HepG2 (cell line): Measurements from ENCODE around the gene TPI1. TPM values are rescaled to one million over a fixed set of nuclear protein-coding genes. Genes with fewer than 3 reads are reported as not detected.
"Not testable (repeated sequence)": the region's sequence is repeated elsewhere in the genome, so short reads cannot be mapped to it uniquely, and the experiment has no call there.

ENCODE experiments used
- ATAC-seq: fragments of 200-7000 bp; cut with Tn5 transposase; 3 replicates; pipeline ENCODE4 v1.9.1; 2020; ENCODE audit warnings: mild to moderate bottlenecking, moderate library complexity
- BruUV-seq: library from RNA; stranded (reverse); fragments of 400-500 nt; replicated peaks from 2 replicates; lab custom pipeline; 2021; lab: Mats Ljungman, UMichigan
- CTCF ChIA-PET: fragments of 300-600 bp; formaldehyde crosslinking; extraction: SDS; loops from one replicate; lab custom pipeline; 2021; ENCODE audit warnings: low total read pairs, inconsistent platforms, low intra/inter-chr PET ratio; lab: Yijun Ruan, JAX
- POLR2A ChIA-PET: fragments of 350-600 bp; sonication (Branson Sonifier 250); formaldehyde crosslinking; loops from one replicate; lab custom pipeline; 2020; ENCODE audit warnings: antibody characterized with exemption, inconsistent platforms; lab: Yijun Ruan, JAX
- DNase-seq: peaks from one replicate; pipeline ENCODE4 v3.0.0-alpha.2; 2015; ENCODE audit warnings: low spot score
- FAIRE-seq: peaks from 3 replicates; lab custom pipeline; 2011; peaks lifted over from hg19 to GRCh38; lab: Jason Lieb, UNC
- H2AFZ ChIP-seq: one replicate; pipeline ENCODE4 v1.6.1; 2011; ENCODE audit warnings: low read length, inconsistent platforms
- H3K27ac ChIP-seq: fragments of 300-600 bp; 3 replicates; pipeline ENCODE4 v1.8.0; 2011; ENCODE audit warnings: mixed run types, mild to moderate bottlenecking, mixed read lengths, low read length, inconsistent platforms; ENCODE audit not compliant: insufficient read depth; ENCODE audit errors: extremely low read length
- H3K27me3 ChIP-seq, 2 experiments: fragments of 200-600 bp in 1 of 2; 2 replicates in 1 of 2; 3 replicates in 1 of 2; pipeline versions ENCODE4 v1.6.0 to v1.8.0; 2011; ENCODE audit warnings: low read length in 2 of 2, mild to moderate bottlenecking in 2 of 2, moderate library complexity in 2 of 2, inconsistent platforms in 1 of 2; ENCODE audit not compliant: insufficient read depth in 2 of 2, control insufficient read depth in 1 of 2
- H3K36me3 ChIP-seq, 2 experiments: fragments of 200-600 bp in 1 of 2; replicated peaks in 1 of 2; 2 replicates in 1 of 2; 3 replicates in 1 of 2; pipeline versions ENCODE4 v1.5.1 to v1.8.0; 2011; ENCODE audit warnings: low read length in 2 of 2, inconsistent platforms in 1 of 2; ENCODE audit not compliant: insufficient read depth in 2 of 2, control insufficient read depth in 1 of 2
- H3K4me1 ChIP-seq: 2 replicates; pipeline ENCODE4 v1.5.1; 2012; ENCODE audit warnings: low read length, inconsistent platforms; ENCODE audit not compliant: insufficient read depth
- H3K4me2 ChIP-seq: 2 replicates; pipeline ENCODE4 v1.6.0; 2011; ENCODE audit warnings: low read depth, low read length, inconsistent platforms
- H3K4me3 ChIP-seq, 3 experiments: fragments of 200-600 bp in 1 of 3; sonication (generic), shearing (Covaris generic) in 1 of 3; replicated peaks in 1 of 3; 2 replicates each; pipeline ENCODE4 v1.5.1; 2011 to 2016; ENCODE audit warnings: low read length in 3 of 3, inconsistent platforms in 2 of 3, low read depth in 2 of 3, mild to moderate bottlenecking in 2 of 3, control low read depth in 1 of 3, mixed read lengths in 1 of 3; ENCODE audit not compliant: insufficient read depth in 1 of 3
- H3K79me2 ChIP-seq: one replicate; pipeline ENCODE4 v1.6.1; 2011; ENCODE audit warnings: low read length, inconsistent platforms; ENCODE audit not compliant: insufficient read depth
- H3K9ac ChIP-seq: 2 replicates; pipeline ENCODE4 v1.6.0; 2011; ENCODE audit warnings: mild to moderate bottlenecking, low read depth, low read length, inconsistent platforms; ENCODE audit not compliant: insufficient read depth
- H3K9me3 ChIP-seq: 2 replicates; pipeline ENCODE4 v1.5.1; 2012; ENCODE audit warnings: mild to moderate bottlenecking, low read length
- H4K20me1 ChIP-seq: 2 replicates; pipeline ENCODE4 v1.6.0; 2011; ENCODE audit warnings: inconsistent platforms, mild to moderate bottlenecking, low read length, moderate library complexity; ENCODE audit not compliant: insufficient read depth
- ARID4A ChIP-seq: sonication (generic); formaldehyde crosslinking; IDR thresholded peaks from 2 replicates; pipeline ENCODE4 v1.5.0; 2020; ENCODE audit warnings: mild to moderate bottlenecking, missing genetic modification reagents, borderline replicate concordance
- ZNF121 ChIP-seq: sonication (generic); formaldehyde crosslinking; IDR thresholded peaks from 2 replicates; pipeline ENCODE4 v1.5.0; 2020; ENCODE audit warnings: mild to moderate bottlenecking, missing genetic modification reagents
- ZNF460 ChIP-seq: sonication (generic); formaldehyde crosslinking; IDR thresholded peaks from 2 replicates; pipeline ENCODE4 v1.5.1; 2020; ENCODE audit warnings: missing genetic modification reagents, mild to moderate bottlenecking, borderline replicate concordance
- WGBS: methylation state at CpG from one replicate; pipeline ENCODE4 v1.1.6; 2017; ENCODE audit warnings: low lambda C conversion rate; 5-methylcytosine and 5-hydroxymethylcytosine counted together
- in situ Hi-C: cut with HindIII; loops from 2 replicates; pipeline ENCODE4 v1.10.0; 2017; ENCODE audit warnings: low pct_unique_long_range_greater_than_20kb; ENCODE audit not compliant: extremely low pct_ligation_motif_present
- intact Hi-C: fragments of 100-400 bp; cut with micrococcal nuclease; formaldehyde crosslinking; loops from one replicate; pipeline ENCODE4 v1.10.0; 2022; ENCODE audit not compliant: unreplicated experiment
- polyA plus RNA-seq, 8 experiments: library from polyadenylated mRNA; depleted of rRNA in 3 of 8; stranded (reverse) in 7 of 8; unstranded in 1 of 8; fragments of >200 nt; fragmentation: Illumina TruSeq in 4 of 8; extraction: Trizol in 4 of 8; gene quantifications; 2 replicates each; pipeline versions ENCODE4 v1.2.1 to v1.2.3, GENCODE V29; 2011 to 2016; ENCODE audit warnings: low read depth in 4 of 8, missing spikeins in 1 of 8, mixed read lengths in 1 of 8; ENCODE audit not compliant: insufficient read depth in 1 of 8
- total RNA-seq, 5 experiments: library from RNA; depleted of rRNA; stranded (reverse); fragments of >200 nt; fragmentation: Illumina TruSeq; extraction: Trizol; gene quantifications; 2 replicates each; pipeline ENCODE4 v1.2.3, GENCODE V29; 2016; ENCODE audit warnings: low read depth in 1 of 5

TPI1 gene
- total and polyA plus RNA-seq, 2 of the 13 experiments (the other 11 are each of a cell fraction or from before 2014, with no cell fraction given) = 945 to 2,535 TPM

GRCh38 chr12:6888794-6889193 lies 21.5 kb downstream of the TPI1 start:
- ATAC-seq, H3K36me3 ChIP-seq, in situ Hi-C loops, H3K9ac ChIP-seq, DNase-seq, H3K27me3 ChIP-seq, H3K9me3 ChIP-seq, H3K4me2 ChIP-seq, BruUV-seq, H3K79me2 ChIP-seq, H3K4me3 ChIP-seq, CTCF ChIA-PET, FAIRE-seq, H4K20me1 ChIP-seq, intact Hi-C loops, H2AFZ ChIP-seq: not testable (repeated sequence)
- 51% methylated on average over 7 of the region's 7 CpGs for WGBS
- POLR2A ChIA-PET = interaction anchor here (1.4 to 3.0 kb wide), 2 partner anchors 17 to 56 kb away, joined by 3 to 25 read pairs; partner anchors contain the start of genes C12orf57 and SPSB2
- peaks cover 52% of the 10 kb centered on the region for H3K4me1 ChIP-seq
- peak overlapping the region; percentile 19 for H3K27ac ChIP-seq
- peak; percentile 28; the same call in 1 of the 2 replicates for TF ChIP-seq ARID4A (CRISPR knock-in tag)
- peak; percentile 61; the same call in 1 of the 2 replicates for TF ChIP-seq ZNF460 (CRISPR knock-in tag)
- peak; percentile 66 for TF ChIP-seq ZNF121
